Hematopoietic multipotent progenitor cell treated with erythropoietin and hydrocortisone succinate and interleukin-3 and kit ligand, for 4 days (in vitro differentiated cells): ENCODE measurements around the gene PDE9A.

Experiments used
- DNase-seq: peaks from one replicate; pipeline ENCODE4 v3.0.0-alpha.2; 2015

The PDE9A gene

DNA sequence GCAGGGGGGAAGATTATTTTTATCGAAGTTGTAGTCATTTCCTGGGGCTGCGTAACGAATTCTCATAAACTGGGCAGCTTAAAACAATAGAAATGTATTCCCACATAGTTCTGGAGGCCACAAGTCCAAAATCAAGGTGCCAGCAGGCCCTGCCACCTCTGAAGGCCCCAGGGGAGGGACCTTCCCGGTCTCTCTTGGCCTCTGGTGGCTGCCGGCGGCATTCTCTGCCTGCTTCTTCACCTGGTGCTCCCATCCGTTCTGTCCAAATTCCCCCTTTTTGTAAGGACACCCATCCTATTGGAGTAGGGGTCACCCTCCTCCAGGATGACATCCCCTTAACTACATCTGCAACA lies 92.8 kb downstream of the PDE9A start:
- DNase-seq, result no peak

DNA sequence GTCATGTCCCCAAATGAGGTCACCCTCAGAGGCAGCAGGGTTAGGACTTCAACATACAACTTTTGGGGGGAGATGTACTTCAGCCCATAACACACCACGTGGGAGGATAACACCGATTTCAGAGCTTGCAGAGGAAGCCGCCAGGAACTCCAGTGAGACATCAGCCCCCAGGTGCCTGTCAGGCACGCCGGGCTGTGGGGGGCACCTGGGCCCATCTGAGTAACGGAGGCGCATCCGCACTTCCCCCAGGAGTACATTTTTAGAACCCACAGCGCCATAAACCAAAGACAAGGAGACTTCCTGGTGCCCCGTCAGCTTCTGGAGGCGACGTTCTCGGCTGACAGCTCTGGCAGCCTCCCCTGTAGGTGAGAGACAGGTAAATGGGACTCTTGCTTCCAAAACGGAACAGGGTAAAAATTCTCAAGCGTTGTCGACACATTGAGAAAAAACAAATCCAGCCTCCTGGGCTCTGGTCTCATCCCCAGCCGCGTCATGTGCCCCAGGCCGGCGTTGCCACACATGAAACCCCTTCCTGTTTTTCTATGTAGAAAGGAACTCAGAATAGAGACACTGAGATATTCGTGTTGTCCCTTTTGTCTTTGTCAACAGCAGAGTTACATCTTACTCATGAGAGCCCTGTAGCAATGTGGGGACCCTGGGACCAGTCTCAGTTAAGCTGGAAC lies 93.3 kb downstream of the PDE9A start:
- peak; percentile 74 for DNase-seq

DNA sequence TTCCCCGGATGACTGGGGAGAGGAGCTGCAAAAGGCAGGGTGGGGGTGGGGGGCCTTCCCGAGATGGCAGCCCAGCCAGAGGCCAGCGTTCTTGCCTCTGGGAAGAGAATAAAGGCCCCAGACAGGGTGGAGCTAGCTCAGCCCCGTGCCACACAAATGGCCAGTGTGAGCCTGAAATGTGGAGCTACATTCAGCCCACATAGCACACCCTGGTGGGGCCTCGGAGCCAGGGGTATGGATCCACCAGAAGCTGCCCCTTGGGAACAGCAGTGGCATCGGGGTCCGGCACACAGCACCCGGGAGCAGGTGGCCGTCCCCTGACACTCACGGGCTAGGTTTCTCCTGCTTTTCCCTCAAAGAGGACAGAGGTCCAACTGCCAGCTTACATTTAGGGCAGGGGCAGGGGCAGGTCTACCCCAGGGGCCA lies 93.9 kb downstream of the PDE9A start:
- no peak for DNase-seq

DNA sequence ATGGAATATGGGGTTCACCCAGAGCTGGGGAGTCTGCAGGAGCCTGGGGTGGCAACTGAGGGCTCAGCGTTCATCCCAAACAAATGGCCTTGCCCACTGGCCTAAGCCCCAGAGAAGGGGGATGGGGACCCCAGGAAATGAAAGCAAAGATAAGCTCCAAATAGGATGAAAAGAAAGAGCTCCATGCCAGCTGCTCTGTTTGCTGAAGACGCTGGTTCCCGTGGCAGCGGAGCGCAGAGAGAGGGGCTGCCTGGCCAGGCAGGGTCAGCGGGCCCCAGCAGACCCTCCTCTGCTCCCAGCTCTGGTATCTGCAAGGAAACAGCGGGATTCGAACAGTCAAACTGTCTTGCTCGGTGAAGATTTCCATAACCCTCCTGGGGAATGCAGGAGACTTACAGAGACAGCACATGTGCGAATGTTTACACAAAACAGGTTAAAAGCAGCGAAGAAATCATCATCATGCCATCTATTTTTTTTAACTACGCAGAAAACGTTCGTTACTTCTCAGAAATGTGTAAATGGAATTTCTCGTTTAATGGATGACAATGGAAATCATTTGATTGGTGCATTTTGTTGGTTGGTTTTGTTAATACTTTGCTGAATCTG lies 94.4 kb downstream of the PDE9A start:
- no peak for DNase-seq

DNA sequence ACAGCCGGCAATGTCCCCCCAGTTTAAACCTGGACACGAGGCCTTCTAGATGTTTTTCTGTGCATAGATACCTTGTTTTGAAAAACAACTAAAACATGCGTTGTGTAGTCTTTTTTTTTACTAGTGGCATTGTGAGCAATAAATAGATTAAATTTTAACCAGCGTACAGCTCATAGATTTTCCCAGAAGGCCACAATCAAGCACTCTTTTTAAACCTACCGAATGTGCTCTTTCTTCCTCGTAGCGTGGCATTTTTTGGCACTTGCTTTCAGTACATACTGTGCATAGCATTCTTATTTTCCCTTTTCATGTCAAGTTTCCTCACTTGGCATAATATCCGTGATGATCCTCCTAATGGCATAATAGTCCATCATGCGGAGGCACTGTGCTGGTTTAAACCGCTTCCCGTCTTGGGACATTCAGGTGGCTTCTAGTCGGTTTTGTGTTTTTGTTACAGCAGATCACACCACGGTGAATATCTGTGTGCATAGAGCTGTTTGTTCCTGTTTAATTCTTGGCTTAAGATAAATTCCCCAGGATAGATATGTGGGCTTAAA lies 95.3 kb downstream of the PDE9A start:
- DNase-seq, result no peak

DNA sequence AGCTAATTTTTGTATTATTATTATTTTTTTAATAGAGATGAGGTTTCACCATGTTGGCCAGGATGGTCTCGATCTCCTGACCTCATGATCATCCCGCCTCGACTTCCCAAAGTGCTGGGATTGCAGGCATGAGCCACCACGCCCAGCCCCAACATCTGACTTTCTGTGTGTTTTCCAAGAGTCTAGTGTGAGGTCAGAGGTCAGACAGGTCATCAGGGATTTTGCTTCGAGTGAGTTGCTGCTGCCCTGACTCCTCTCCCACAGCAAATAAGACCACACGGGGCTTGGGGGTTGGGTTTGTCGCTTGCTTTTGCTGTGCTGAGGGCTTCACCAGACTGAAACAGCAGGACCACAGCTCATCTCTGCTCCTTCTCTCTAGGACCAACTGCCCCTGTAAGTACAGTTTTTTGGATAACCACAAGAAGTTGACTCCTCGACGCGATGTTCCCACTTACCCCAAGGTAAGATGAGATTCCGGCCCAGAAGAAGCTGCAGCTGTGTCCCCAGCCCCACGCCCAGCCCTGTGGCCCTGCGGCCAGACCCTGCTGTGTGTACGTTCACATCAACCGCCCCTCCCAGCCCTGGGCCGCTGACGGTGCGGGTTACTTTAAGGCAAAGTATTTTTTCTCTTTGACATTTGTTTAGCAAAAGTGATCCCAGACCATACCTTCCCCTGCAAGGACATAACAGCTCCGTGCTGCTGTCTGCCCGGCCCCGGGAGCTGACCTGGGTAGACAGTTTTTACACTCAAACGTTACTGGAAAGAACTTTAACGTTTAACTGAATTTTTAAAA lies 97.5 kb downstream of the PDE9A start:
- no peak for DNase-seq

DNA sequence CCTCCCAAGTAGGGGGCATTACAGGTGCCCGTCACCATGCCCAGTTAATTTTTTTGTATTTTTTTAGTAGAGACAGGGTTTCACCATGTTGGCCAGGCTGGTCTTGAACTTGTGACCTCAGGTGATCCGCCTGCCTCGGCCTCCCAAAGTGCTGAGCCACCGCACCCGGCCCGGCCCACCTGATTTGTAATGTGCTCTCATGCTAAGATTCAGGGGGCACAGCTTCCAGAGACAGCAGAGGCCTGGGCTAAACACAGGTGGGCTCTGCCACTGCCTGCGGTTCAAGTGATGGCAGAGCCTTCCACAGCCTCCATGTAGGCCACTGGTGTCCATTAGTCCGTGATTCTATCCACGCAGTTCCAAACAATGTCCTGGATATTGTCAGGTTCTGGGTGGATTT lies 98.4 kb downstream of the PDE9A start:
- no peak for DNase-seq

DNA sequence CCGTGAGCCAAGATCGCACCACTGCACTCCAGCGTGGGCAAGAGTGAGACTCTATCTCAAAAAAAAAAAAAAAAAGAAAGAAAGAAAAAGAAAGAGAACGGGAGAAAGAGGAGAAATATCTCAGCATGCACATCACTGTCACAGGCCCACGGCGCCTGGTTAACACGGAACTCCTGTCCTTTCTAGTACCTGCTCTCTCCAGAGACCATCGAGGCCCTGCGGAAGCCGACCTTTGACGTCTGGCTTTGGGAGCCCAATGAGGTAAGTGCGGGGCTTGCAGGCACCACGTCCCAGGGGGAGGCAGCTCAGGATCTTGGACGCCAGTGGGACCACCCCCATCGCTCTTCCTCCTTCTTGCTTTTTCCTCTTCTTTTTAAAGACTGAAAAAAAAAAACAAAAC lies 100.4 kb downstream of the PDE9A start:
- no peak for DNase-seq

DNA sequence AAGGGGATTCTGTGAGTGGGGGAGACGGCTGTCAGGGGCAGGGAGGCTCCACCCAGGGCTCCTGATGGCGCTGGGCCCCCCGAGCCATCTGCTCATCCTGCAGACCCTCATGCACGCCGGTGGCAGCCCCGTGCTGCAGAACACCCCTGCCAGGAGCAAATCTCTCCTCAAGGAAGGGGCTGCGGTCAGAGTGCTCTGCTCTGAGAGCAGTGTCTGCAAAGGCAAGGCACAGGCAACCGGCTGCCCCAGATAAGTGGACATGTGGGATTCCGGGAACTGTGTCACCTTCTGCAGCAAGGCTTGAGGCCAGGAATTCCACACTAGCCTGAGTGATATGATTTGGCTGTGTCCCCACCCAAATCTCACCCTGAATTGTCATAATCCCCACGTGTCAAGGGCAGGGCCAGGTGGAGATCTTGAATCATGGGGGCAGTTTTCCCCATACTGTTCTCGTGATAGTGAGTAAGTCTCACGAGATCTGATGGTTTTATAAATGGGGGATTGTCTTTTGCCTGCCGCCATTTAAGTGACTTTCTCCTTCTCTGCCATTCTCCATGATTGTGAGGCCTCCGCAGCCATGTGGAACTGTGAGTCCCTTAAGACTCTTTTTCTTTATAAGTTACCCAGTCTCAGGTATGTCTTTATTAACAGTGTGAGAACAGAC lies 101.0 kb downstream of the PDE9A start:
- DNase-seq, result no peak

DNA sequence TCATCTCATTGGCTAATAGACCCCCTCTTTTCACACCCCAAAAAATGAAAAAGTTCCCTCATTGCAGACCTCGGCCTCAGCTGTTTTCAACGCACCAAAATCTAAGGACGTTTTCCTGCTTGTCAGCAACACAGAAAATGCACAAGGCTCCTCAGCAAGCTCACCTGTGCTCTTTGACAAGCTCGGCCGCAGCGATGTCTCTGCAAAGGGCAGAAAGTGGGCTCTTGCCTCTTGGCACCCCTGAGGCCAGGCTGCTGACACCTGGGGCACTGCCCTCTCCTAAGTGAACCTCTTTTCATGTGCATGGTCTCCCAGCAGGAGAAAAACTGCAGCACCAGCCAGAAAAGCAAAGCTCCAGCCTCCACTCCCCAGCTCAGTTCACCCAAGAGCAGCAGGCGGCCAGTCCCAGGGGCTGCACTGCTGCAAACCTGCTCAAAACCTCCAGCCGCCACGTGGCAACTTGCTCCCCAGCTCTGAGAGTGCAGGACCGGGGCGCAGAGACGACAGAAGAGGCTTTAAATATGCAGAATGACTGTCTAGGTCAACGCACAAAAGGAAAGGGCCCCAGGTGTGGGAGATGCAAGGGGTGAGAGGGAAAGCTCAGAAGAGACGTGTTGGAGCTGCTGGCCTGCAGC lies 101.7 kb downstream of the PDE9A start:
- DNase-seq, result no peak

DNA sequence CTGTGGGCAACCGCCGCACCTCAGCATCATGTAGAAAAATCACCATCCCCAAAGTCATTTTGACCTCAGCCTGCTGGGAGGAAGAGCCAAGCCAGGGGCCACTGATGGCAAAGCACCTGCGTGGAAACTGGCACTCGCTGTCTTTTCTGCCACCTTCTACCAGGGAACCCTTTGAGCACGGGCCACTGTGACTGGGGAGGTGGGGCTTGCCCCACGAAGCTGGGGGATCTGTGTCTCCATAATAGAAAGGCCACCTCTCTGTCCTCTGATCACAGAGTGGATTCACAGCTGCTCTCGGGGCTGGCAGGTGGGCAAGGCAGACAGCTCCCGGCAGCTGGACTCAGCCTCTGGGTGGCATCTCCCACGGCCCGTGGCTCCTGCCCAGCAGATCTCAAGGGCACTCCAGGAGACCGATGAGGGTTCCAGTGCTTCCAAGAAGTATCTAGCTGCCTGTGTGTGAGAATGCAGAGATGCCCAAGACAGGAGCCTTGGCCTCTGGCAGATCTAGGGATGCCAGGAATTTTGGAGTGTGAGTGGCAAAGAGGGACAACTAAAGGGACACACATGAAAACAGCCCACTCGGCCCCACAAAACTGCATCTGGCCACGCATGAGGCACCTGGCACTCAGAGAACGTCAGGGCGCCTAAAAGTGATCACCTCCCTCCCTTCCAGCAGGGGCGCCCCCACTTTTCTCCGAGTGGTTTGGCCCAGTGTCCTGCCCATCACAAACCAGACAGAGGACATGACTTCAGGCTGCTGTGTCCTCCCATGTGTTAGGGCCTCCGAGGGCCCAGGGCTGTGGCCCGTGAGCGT lies 102.6 kb downstream of the PDE9A start:
- no peak for DNase-seq

DNA sequence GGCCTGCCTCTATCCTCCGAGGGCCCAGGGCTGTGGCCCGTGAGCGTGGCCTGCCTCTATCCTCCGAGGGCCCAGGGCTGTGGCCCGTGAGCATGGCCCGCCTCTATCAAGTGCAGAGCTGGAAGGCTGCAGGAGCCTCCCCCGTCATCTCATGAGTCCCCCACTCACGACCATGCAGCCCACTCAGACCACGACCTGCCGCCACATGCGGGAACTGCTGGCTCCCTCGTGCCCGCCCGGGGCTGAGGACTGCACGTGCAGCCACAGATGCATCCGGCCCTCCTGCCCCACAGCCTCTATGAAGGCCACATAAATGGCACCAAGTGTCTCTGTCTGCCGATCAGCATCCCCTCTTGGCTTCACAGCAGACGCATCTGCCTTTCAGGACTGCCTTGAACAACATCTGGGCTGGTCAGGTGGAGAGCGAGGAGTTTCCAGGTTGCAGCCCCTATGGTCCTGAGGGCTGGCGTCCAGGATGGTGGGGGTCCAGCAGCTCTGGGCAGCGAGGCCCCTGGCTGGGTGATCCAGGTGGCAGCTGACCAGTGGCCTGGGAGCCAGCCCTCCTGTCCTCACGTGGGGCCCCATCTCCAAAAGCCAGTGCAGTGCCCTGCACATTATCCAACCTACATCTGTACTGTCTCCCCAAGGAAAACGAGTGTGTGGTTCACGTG lies 103.3 kb downstream of the PDE9A start:
- DNase-seq, result no peak

DNA sequence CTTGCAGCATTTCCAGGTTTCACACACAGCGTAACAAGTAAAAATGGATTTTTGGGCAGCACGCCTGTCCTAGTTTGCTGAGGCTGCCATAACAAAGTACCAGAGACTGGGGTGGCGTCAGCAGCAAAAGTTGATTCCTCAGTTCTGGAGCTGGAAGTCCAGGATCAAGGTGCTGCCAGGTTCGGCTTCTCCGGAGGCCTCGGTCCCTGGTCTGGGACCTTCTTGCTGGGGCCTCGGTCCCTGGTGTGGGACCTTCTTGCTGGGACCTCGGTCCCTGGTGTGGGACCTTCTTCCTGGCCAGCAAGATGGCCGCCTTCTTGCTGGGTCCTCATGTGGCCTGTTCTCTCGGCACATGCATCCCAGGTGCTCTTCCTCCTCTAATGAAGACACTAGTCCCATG lies 104.0 kb downstream of the PDE9A start:
- DNase-seq, result no peak

DNA sequence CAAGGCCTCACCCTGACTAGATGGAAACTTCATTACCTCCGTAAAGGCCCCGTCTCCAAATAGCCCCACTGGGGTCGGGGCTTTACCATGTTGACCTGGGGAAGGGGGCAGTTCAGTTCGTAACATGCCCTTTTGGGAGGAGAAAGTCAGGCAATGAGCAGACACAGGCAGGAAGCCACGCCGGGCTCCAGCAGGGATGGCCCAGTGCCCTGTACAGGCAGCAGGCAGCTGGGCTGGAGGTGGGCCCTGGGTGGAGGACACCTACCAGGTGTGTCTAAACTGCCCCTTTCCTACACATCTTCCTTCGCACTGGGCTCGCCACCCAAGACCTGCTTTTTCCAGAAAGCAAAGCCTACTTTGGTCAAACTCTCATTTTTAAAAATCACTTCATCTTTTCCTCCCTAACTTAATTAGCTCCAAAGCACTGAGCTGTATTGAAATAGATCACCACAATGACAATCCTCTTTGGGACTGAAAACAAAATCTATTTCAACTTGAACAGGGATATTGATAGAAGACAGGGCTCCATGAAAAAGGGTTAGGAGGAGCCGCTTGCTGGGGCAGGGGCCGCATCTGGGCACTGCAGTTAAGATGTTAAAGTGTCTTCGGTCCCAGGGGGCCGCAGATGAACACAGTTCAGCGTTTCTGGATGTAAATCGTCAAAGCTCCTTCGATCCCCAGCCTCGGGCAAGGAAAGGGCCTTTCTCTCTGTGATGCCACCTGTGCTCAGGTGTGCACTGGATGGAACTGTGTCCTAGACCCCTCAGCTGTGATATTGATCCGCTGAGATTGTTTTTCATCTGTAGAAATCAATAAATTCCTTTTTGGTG lies 104.6 kb downstream of the PDE9A start:
- DNase-seq, result no peak

DNA sequence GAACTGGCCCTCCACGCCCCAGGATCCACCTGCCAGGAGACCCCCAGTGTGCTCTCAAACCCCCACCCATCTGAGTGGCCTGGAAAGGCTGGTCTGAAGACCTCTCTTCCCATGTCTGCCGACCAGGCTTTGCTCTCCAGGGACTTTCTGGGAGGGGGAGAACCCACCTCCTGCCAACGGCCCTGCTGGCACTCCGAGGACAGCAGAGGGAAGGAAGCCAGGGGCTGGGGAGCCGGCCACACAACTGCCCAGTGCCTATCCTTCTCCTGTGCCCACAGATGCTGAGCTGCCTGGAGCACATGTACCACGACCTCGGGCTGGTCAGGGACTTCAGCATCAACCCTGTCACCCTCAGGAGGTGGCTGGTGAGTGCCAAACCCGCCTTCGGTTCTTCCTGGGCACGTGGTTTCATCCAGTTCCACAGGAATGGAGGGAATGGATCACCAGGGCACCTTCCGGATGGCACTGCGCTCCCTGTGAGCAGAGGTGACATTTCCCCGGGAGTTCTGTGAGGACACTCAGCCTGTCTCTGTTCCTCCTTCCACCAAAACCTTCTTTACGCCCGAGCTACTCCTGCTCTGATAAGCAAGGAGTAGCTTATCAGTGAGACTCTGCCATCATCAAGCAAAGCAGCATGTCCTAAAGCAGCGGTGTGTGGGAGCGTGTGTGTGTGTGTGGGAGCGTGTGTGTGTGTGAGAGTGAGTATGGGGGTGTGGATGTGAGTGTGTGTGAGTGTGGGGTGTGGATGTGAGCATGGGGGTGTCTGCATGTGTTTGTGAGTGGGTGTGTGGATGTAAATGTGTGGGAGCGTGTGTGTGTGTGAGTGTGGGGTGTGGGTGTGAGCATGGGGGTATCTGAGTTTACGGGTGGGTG lies 105.5 kb downstream of the PDE9A start:
- DNase-seq, result no peak

DNA sequence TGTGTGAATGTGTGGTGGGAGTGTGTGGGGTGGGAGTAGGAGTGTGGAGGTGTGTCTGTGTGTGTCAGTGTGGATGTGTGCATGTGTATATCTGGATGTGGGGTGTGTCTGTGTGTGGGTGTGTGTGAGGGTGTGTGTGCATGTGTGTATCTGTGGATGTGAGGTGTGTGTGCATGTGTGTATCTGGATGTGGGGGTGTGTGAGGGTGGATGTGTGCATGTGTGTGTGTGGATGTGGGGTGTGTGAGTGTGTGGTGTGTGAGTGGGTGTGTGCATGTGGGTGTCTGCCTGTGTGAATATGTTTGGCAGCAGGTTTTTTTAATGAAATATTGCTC lies 106.1 kb downstream of the PDE9A start:
- DNase-seq, result no peak

DNA sequence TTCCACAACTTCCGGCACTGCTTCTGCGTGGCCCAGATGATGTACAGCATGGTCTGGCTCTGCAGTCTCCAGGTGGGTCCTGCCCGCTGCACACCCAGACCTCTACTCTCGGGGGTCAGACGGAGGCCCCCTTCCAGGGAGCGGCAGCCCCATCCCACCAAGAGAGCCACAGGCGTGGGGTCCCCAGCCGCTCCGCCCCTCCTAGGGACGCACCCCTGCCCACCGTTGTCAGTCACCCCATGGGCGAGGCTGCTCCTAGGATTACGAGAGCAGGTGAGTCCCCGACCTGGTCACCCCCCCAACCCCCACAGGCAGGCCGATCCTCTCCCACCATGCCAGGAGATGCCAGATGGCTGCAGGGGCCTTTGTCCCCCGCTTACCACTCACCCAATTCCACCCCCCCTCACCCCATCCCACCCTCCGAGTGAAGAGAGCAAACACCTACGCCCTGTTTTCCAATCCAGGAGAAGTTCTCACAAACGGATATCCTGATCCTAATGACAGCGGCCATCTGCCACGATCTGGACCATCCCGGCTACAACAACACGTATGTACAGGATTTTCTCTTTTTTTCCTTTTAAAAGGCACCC lies 107.0 kb downstream of the PDE9A start:
- DNase-seq, result no peak

DNA sequence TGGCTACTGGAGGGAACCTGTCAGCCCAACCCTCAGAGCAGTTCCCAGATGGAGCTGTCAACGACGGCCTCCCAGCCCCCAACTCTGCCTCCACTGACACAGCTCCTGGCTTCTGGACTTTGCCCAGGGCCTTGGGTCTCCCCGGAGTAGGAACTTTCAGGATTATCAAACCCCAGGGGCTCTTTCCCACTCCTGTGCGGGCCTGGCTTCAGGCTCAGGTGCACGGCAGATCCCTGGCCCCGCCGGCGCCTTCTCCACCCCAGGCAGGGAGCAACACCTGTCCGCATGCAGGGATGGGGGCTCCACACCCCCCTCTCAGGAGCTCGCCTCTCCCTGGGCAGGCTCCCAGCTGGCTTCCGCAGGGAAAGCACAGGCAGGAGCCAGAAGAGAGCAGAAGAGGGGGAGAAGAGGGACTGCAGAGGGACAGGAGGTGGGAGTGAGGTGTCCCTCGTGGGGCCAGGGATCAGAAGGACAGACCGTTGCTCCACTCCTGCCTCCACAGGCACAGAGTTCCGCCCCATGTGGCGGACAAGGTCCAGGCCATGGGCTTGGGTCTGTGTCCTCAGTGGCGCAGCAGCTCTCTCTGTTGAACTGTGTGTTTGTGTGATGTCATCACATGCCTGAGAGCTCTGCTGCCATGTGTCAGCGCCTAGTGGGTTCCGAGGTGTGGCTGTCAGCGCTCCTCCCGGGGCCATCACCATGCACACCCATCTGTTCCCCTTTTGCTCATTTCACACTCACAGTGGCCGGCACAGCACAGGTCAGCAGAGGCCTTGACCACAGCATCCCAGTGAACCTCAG lies 107.7 kb downstream of the PDE9A start:
- no peak for DNase-seq
